MCF 10A (cell line): ENCODE measurements around the gene COX10. TPM values are rescaled to one million over a fixed set of nuclear protein-coding genes. Genes with fewer than 3 reads are reported as not detected.

Experiments
- BruUV-seq: library from RNA; stranded (reverse); fragments of 400-500 nt; replicated peaks from 2 replicates; lab custom pipeline; 2021; lab: Mats Ljungman, UMichigan
- CTCF ChIA-PET: fragments of 300-600 bp; sonication (Branson Sonifier 250); formaldehyde crosslinking; extraction: SDS; loops from one replicate; lab custom pipeline; 2021; ENCODE audit warnings: antibody characterized with exemption, inconsistent platforms; lab: Yijun Ruan, JAX
- POLR2A ChIA-PET: fragments of 300-600, 350-650 bp; sonication (Branson Sonifier 250); formaldehyde crosslinking; extraction: SDS; loops from one replicate; lab custom pipeline; 2020; ENCODE audit warnings: antibody characterized with exemption, inconsistent platforms; lab: Yijun Ruan, JAX
- DNase-seq: peaks from one replicate; pipeline ENCODE4 v3.0.0-alpha.2; 2018; ENCODE audit not compliant: unreplicated experiment
- H3K27ac Mint-ChIP-seq: one replicate; pipeline ENCODE4 v1.8.0; 2022; ENCODE audit warnings: mild to moderate bottlenecking, low read depth, mixed read lengths; ENCODE audit not compliant: unreplicated experiment
- H3K27me3 Mint-ChIP-seq: one replicate; pipeline ENCODE4 v1.8.0; 2022; ENCODE audit warnings: mixed read lengths; ENCODE audit not compliant: insufficient read depth, unreplicated experiment
- H3K36me3 Mint-ChIP-seq: one replicate; pipeline ENCODE4 v1.8.0; 2022; ENCODE audit warnings: mild to moderate bottlenecking, moderate library complexity, mixed read lengths; ENCODE audit not compliant: insufficient read depth, unreplicated experiment
- H3K4me1 Mint-ChIP-seq: one replicate; pipeline ENCODE4 v1.8.0; 2022; ENCODE audit warnings: mixed read lengths; ENCODE audit not compliant: insufficient read depth, unreplicated experiment
- H3K4me3 Mint-ChIP-seq: one replicate; pipeline ENCODE4 v1.8.0; 2022; ENCODE audit warnings: mild to moderate bottlenecking, moderate library complexity, mixed read lengths; ENCODE audit not compliant: unreplicated experiment
- H3K9me3 Mint-ChIP-seq: one replicate; pipeline ENCODE4 v1.8.0; 2022; ENCODE audit warnings: mixed read lengths; ENCODE audit not compliant: unreplicated experiment
- CTCF ChIP-seq: fragments of 200-600 bp; IDR thresholded peaks from one replicate; pipeline ENCODE4 v1.8.0; 2022; ENCODE audit warnings: antibody characterized with exemption, mild to moderate bottlenecking; ENCODE audit not compliant: unreplicated experiment
- intact Hi-C: fragments of 100-400 bp; cut with micrococcal nuclease; formaldehyde crosslinking; loops from 2 replicates; pipeline ENCODE4 v1.14.1; 2022
- total RNA-seq: library from RNA; stranded (reverse); gene quantifications from 2 replicates; pipeline ENCODE4 v1.2.3, GENCODE V29; 2022

Gene COX10
- total RNA-seq, 1 experiment from 2014 or later = 21.0 TPM

- intact Hi-C loops = no loop called here
- no peaks in the 10 kb centered on the region for H3K9me3 Mint-ChIP-seq
- H3K4me1 Mint-ChIP-seq = peaks cover 14% of the 10 kb centered on the region
- ChIA-PET POLR2A (interaction anchor here (1.2 kb wide), 1 partner anchor 9 kb away, joined by 5 read pairs; no protein-coding TSS in a partner anchor), CTCF (interaction anchor here (1.2 kb wide), 1 partner anchor 104 kb away, joined by 4 read pairs; the partner anchor contains the start of gene HS3ST3B1)
- H3K27me3 Mint-ChIP-seq = no peaks in the 10 kb centered on the region
- no peak for TF ChIP-seq CTCF
- DNase-seq = no peak
- no TSS peak for BruUV-seq
- H3K36me3 Mint-ChIP-seq = peaks cover 19% of the 10 kb centered on the region
- peak overlapping the region; percentile 70 for H3K27ac Mint-ChIP-seq
- no peak overlapping the region for H3K4me3 Mint-ChIP-seq
Observed at GRCh38 chr17:14197057-14197456, 127.8 kb downstream of the COX10 start.

GRCh38 chr17:14197586-14197985 lies 128.3 kb downstream of the COX10 start:
- CTCF ChIA-PET = interaction anchor here (0.6 to 1.2 kb wide), 2 partner anchors 103 to 591 kb away, joined by 3 to 4 read pairs; partner anchors contain the start of gene HS3ST3B1

GRCh38 chr17:14198013-14198412 lies 128.7 kb downstream of the COX10 start:
- ChIA-PET CTCF (interaction anchor here (0.6 to 1.2 kb wide), 3 partner anchors 103 to 591 kb away, joined by 3 to 4 read pairs (median 4); partner anchors contain the start of gene HS3ST3B1), POLR2A (interaction anchor here (0.6 kb wide), 1 partner anchor 8 kb away, joined by 4 read pairs; no protein-coding TSS in a partner anchor)
- Mint-ChIP-seq H3K27ac (no peak overlapping the region), H3K27me3 (no peaks in the 10 kb centered on the region), H3K9me3 (no peaks in the 10 kb centered on the region), H3K4me1 (peaks cover 15% of the 10 kb centered on the region), H3K4me3 (no peak overlapping the region), H3K36me3 (peaks cover 19% of the 10 kb centered on the region)
- TF ChIP-seq CTCF = no peak
- intact Hi-C loops = no loop called here
- DNase-seq = no peak
- no TSS peak for BruUV-seq

More at GRCh38 chr17:14197586-14197985, 128.3 kb downstream of the COX10 start:
- H3K27me3 Mint-ChIP-seq = no peaks in the 10 kb centered on the region
- H3K36me3 Mint-ChIP-seq = peaks cover 19% of the 10 kb centered on the region
- POLR2A ChIA-PET = interaction anchor here (0.6 kb wide), 1 partner anchor 9 kb away, joined by 4 read pairs; no protein-coding TSS in a partner anchor
- TF ChIP-seq CTCF = no peak
- no TSS peak for BruUV-seq
- H3K4me1 Mint-ChIP-seq = peaks cover 15% of the 10 kb centered on the region
- no peaks in the 10 kb centered on the region for H3K9me3 Mint-ChIP-seq
- intact Hi-C loops = no loop called here
- H3K27ac Mint-ChIP-seq = no peak overlapping the region
- H3K4me3 Mint-ChIP-seq = no peak overlapping the region
- no peak for DNase-seq

GRCh38 chr17:14198575-14198974 lies 129.3 kb downstream of the COX10 start:
- POLR2A ChIA-PET = no interaction called here
- peaks cover 15% of the 10 kb centered on the region for H3K4me1 Mint-ChIP-seq
- peaks cover 19% of the 10 kb centered on the region for H3K36me3 Mint-ChIP-seq
- CTCF ChIA-PET = interaction anchor here (0.6 to 1.0 kb wide), 5 partner anchors 13 to 589 kb away, joined by 3 to 4 read pairs (median 3); no protein-coding TSS in a partner anchor
- no peak for TF ChIP-seq CTCF
- H3K27me3 Mint-ChIP-seq = no peaks in the 10 kb centered on the region
- no peak overlapping the region for H3K27ac Mint-ChIP-seq
- BruUV-seq = no TSS peak
- no peak overlapping the region for H3K4me3 Mint-ChIP-seq
- no peak for DNase-seq
- intact Hi-C loops = no loop called here
- H3K9me3 Mint-ChIP-seq = no peaks in the 10 kb centered on the region
